Measurements from ENCODE around the gene TOM1L1.

TOM1L1 gene

DNA sequence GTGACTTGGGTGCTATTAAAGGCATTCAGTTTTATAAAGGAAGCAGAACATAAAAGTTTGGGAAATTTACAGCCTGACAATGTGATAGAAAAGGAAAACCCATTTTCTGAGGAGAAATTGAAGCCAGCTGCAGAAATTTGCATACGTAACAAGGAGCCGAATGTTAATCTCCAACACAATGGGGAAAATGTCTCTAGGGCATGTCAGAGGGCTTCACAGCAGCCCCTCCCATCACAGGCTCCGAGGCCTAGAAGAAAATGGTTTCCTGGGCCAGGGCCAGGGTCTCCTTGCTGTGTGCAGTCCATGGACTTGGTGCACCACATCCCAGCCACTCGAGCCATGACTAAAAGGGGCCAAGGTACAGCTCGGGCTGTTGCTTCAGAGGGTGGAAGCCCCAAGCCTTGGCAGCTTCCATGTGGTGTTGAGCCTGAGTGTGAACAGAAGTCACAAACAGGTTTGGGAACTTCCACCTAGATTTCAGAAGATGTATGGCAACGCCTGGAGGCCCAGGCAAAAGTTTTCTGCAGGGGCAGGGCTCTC, 23.9 kb upstream of the TOM1L1 start:
- H3K4me1 ChIP-seq (ENCODE audit: insufficient read depth, low read length) = peaks cover 3% of the 10 kb centered on the region; the same call in 1 of the 2 replicates
- no peaks in the 10 kb centered on the region for H3K9me3 ChIP-seq (ENCODE audit: insufficient read depth, low read depth, low read length)
- no peaks in the 10 kb centered on the region for H3K36me3 ChIP-seq (ENCODE audit: insufficient read depth, low read depth, low read length)
- no peak overlapping the region for H3K27ac ChIP-seq (ENCODE audit: low read length)
- no peak overlapping the region for H3K4me3 ChIP-seq (ENCODE audit: low read length)
- no peaks in the 10 kb centered on the region for H3K27me3 ChIP-seq (ENCODE audit: insufficient read depth, low read length)
- no peak overlapping the region for H3K9ac ChIP-seq (ENCODE audit: low read depth, low read length)

DNA sequence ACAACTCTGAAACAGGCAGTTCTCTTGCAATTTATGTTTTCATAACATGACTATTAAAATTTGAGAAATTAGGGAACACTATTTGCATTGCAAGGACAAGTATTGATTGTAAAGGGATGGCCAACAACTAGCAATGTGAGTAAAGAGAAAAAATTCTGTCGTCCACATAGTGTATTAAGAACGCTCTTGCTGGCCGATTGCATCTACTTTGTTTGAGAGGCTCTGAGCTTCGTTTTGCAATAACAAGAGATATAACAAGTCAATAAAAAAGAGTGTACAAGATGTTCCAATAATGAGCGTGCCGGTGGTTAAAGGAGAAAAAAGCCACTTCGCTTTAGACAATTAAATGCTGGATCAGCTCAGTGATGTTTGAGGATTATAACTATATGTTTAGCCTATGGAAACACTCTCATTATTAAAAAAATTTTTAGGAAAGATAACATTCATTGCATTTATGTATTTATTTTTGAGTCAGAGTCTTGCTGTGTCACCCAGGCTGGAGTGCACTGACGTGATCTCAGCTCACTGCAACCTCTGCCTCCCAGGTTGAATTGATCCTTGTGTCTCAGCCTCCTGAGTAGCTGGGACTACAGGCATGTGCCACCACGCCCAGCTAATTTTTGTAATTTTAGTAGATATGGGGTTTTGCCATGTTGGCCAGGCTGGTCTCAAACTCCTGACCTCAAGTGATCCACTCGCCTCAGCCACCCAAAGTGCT, 19.2 kb upstream of the TOM1L1 start:
- Histone ChIP-seq H3K4me3 (ENCODE audit: low read length) (no peak overlapping the region), H3K27ac (ENCODE audit: low read length) (no peak overlapping the region), H3K27me3 (ENCODE audit: insufficient read depth, low read length) (no peaks in the 10 kb centered on the region), H3K9me3 (ENCODE audit: insufficient read depth, low read depth, low read length) (no peaks in the 10 kb centered on the region), H3K4me1 (ENCODE audit: insufficient read depth, low read length) (no peaks in the 10 kb centered on the region), H3K36me3 (ENCODE audit: insufficient read depth, low read depth, low read length) (no peaks in the 10 kb centered on the region), H3K9ac (ENCODE audit: low read depth, low read length) (no peak overlapping the region)

DNA sequence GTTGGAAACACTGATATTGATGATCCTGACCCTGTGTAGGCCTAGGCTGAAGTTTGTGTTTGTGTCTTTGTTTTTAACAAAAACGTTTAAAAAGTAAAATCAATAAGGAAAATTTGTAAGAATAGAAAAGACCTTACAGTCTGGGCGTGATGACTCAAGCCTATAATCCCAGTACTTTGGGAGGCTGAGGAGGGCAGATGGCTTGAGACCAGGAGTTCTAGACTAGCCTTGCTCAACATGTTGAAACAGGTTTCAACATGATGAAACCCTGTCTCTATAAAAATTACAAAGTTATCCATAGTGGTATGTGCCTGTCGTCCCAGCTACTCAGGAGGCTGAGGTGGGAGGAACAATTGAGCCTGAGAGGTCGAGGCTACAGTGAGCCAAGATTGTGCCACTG, 18.3 kb upstream of the TOM1L1 start:
- Histone ChIP-seq H3K36me3 (ENCODE audit: insufficient read depth, low read depth, low read length) (no peaks in the 10 kb centered on the region), H3K9ac (ENCODE audit: low read depth, low read length) (no peak overlapping the region), H3K4me1 (ENCODE audit: insufficient read depth, low read length) (no peaks in the 10 kb centered on the region), H3K9me3 (ENCODE audit: insufficient read depth, low read depth, low read length) (no peaks in the 10 kb centered on the region), H3K27ac (ENCODE audit: low read length) (no peak overlapping the region), H3K27me3 (ENCODE audit: insufficient read depth, low read length) (no peaks in the 10 kb centered on the region), H3K4me3 (ENCODE audit: low read length) (no peak overlapping the region)

DNA sequence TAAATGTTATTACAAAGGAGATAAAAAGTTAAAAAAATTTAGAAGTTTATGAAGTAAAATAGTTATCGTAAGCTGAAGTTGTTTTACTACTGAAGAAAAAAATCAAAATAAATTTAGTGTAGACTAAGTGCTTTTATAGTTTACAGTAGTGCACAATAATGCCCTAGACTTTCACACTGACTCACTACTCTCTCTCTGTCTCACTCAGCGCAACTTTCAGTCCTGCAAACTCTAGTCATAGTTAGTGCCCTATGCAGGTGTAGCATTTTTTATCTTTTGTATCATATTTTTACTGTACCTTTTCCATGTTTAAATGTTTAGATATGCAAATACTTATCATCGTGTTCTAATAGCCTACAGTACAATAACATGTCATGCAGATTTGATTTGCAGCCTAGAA, 17.7 kb upstream of the TOM1L1 start:
- no peaks in the 10 kb centered on the region for H3K9me3 ChIP-seq (ENCODE audit: insufficient read depth, low read depth, low read length)
- no peaks in the 10 kb centered on the region for H3K27me3 ChIP-seq (ENCODE audit: insufficient read depth, low read length)
- H3K36me3 ChIP-seq (ENCODE audit: insufficient read depth, low read depth, low read length) = no peaks in the 10 kb centered on the region
- H3K4me1 ChIP-seq (ENCODE audit: insufficient read depth, low read length) = no peaks in the 10 kb centered on the region
- H3K9ac ChIP-seq (ENCODE audit: low read depth, low read length) = no peak overlapping the region
- H3K27ac ChIP-seq (ENCODE audit: low read length) = no peak overlapping the region
- H3K4me3 ChIP-seq (ENCODE audit: low read length) = no peak overlapping the region

- Histone ChIP-seq H3K9me3 (ENCODE audit: insufficient read depth, low read depth, low read length) (no peaks in the 10 kb centered on the region), H3K27me3 (ENCODE audit: insufficient read depth, low read length) (no peaks in the 10 kb centered on the region), H3K9ac (ENCODE audit: low read depth, low read length) (no peak overlapping the region), H3K27ac (ENCODE audit: low read length) (no peak overlapping the region), H3K4me1 (ENCODE audit: insufficient read depth, low read length) (no peaks in the 10 kb centered on the region), H3K36me3 (ENCODE audit: insufficient read depth, low read depth, low read length) (no peaks in the 10 kb centered on the region), H3K4me3 (ENCODE audit: low read length) (no peak overlapping the region)
Measured at GRCh38 chr17:54883939-54884338, 16.7 kb upstream of the TOM1L1 start.

GRCh38 chr17:54887787-54888186, 12.9 kb upstream of the TOM1L1 start:
- Histone ChIP-seq H3K9me3 (ENCODE audit: insufficient read depth, low read depth, low read length) (no peaks in the 10 kb centered on the region), H3K4me1 (ENCODE audit: insufficient read depth, low read length) (no peaks in the 10 kb centered on the region), H3K27ac (ENCODE audit: low read length) (no peak overlapping the region), H3K27me3 (ENCODE audit: insufficient read depth, low read length) (no peaks in the 10 kb centered on the region), H3K9ac (ENCODE audit: low read depth, low read length) (no peak overlapping the region), H3K36me3 (ENCODE audit: insufficient read depth, low read depth, low read length) (no peaks in the 10 kb centered on the region), H3K4me3 (ENCODE audit: low read length) (no peak overlapping the region)

- no peaks in the 10 kb centered on the region for H3K27me3 ChIP-seq (ENCODE audit: insufficient read depth, low read length)
- no peak overlapping the region for H3K4me3 ChIP-seq (ENCODE audit: low read length)
- H3K27ac ChIP-seq (ENCODE audit: low read length) = no peak overlapping the region
- H3K9me3 ChIP-seq (ENCODE audit: insufficient read depth, low read depth, low read length) = no peaks in the 10 kb centered on the region
- no peaks in the 10 kb centered on the region for H3K4me1 ChIP-seq (ENCODE audit: insufficient read depth, low read length)
- H3K36me3 ChIP-seq (ENCODE audit: insufficient read depth, low read depth, low read length) = no peaks in the 10 kb centered on the region
- H3K9ac ChIP-seq (ENCODE audit: low read depth, low read length) = no peak overlapping the region
Measured at GRCh38 chr17:54888254-54888653, 12.4 kb upstream of the TOM1L1 start.

DNA sequence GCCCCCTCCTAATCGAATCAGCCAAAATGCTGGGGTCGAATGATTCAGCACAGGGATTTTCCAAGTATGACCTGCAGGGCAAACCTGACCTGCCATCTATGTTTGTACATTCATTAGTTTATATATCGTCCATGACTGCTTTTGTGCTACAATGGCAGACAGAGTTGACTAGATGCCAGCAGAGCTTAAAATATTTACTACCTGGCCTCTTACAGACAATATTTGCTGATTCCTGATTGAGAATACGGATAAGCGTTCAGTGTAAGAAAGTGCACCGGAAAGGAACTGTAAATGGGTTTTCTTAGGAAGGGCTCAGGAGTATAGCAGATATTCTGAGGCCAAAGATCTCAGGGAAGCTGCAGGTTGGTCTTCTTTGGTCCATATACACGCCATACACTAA, 11.7 kb upstream of the TOM1L1 start:
- H3K36me3 ChIP-seq (ENCODE audit: insufficient read depth, low read depth, low read length) = no peaks in the 10 kb centered on the region
- H3K9me3 ChIP-seq (ENCODE audit: insufficient read depth, low read depth, low read length) = no peaks in the 10 kb centered on the region
- no peaks in the 10 kb centered on the region for H3K4me1 ChIP-seq (ENCODE audit: insufficient read depth, low read length)
- no peak overlapping the region for H3K27ac ChIP-seq (ENCODE audit: low read length)
- no peak overlapping the region for H3K4me3 ChIP-seq (ENCODE audit: low read length)
- no peaks in the 10 kb centered on the region for H3K27me3 ChIP-seq (ENCODE audit: insufficient read depth, low read length)
- H3K9ac ChIP-seq (ENCODE audit: low read depth, low read length) = no peak overlapping the region

- Histone ChIP-seq H3K27ac (ENCODE audit: low read length) (no peak overlapping the region), H3K9ac (ENCODE audit: low read depth, low read length) (no peak overlapping the region), H3K36me3 (ENCODE audit: insufficient read depth, low read depth, low read length) (no peaks in the 10 kb centered on the region), H3K9me3 (ENCODE audit: insufficient read depth, low read depth, low read length) (no peaks in the 10 kb centered on the region), H3K27me3 (ENCODE audit: insufficient read depth, low read length) (no peaks in the 10 kb centered on the region), H3K4me1 (ENCODE audit: insufficient read depth, low read length) (no peaks in the 10 kb centered on the region), H3K4me3 (ENCODE audit: low read length) (no peak overlapping the region)
Measured at GRCh38 chr17:54891176-54891821, 9.4 kb upstream of the TOM1L1 start.

DNA sequence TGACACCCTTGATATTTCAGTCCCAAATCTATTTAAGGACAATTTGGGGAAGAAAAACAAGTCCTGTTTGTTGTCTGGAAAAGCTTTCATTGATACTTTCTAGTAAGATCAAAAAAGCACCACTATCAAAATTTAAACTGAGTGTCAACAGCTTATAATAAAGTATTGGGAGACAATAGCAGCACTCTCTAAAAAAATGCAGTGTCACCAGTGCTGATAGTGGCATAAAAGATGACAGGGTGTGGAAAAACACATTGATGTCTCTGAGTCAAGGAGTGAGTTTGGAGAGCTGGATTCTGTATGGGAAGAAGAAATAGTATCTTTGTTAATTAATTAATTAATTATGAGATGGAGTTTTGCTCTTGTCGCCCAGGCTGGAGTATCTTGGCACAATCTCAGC, 8.3 kb upstream of the TOM1L1 start:
- Histone ChIP-seq H3K9ac (ENCODE audit: low read depth, low read length) (no peak overlapping the region), H3K36me3 (ENCODE audit: insufficient read depth, low read depth, low read length) (no peaks in the 10 kb centered on the region), H3K27me3 (ENCODE audit: insufficient read depth, low read length) (no peaks in the 10 kb centered on the region), H3K4me3 (ENCODE audit: low read length) (no peak overlapping the region), H3K4me1 (ENCODE audit: insufficient read depth, low read length) (no peaks in the 10 kb centered on the region), H3K9me3 (ENCODE audit: insufficient read depth, low read depth, low read length) (no peaks in the 10 kb centered on the region), H3K27ac (ENCODE audit: low read length) (no peak overlapping the region)

GRCh38 chr17:54898576-54898975, 2.1 kb upstream of the TOM1L1 start:
- H3K27ac ChIP-seq (ENCODE audit: low read length) = no peak overlapping the region
- H3K27me3 ChIP-seq (ENCODE audit: insufficient read depth, low read length) = no peaks in the 10 kb centered on the region
- H3K36me3 ChIP-seq (ENCODE audit: insufficient read depth, low read depth, low read length) = no peaks in the 10 kb centered on the region; the same call in 1 of the 2 replicates

GRCh38 chr17:54899201-54899600, 1.5 kb upstream of the TOM1L1 start:
- peaks cover 18% of the 10 kb centered on the region for H3K4me1 ChIP-seq (ENCODE audit: insufficient read depth, low read length)
- no peak overlapping the region for H3K9ac ChIP-seq (ENCODE audit: low read depth, low read length)
- H3K36me3 ChIP-seq (ENCODE audit: insufficient read depth, low read depth, low read length) = peaks cover under 1% of the 10 kb centered on the region
- no peak overlapping the region for H3K27ac ChIP-seq (ENCODE audit: low read length)
- no peaks in the 10 kb centered on the region for H3K27me3 ChIP-seq (ENCODE audit: insufficient read depth, low read length)
- no peak overlapping the region; the same call in 1 of the 2 replicates for H3K4me3 ChIP-seq (ENCODE audit: low read length)
- no peaks in the 10 kb centered on the region for H3K9me3 ChIP-seq (ENCODE audit: insufficient read depth, low read depth, low read length)

More at GRCh38 chr17:54898576-54898975, 2.1 kb upstream of the TOM1L1 start:
- Histone ChIP-seq H3K9ac (ENCODE audit: low read depth, low read length) (no peak overlapping the region), H3K9me3 (ENCODE audit: insufficient read depth, low read depth, low read length) (no peaks in the 10 kb centered on the region), H3K4me3 (ENCODE audit: low read length) (no peak overlapping the region), H3K4me1 (ENCODE audit: insufficient read depth, low read length) (peaks cover 18% of the 10 kb centered on the region)
